Prostate gland (tissue), 2 donors: ENCODE results near the gene MTAP.

Source experiments
- CTCF ChIP-seq, 4 experiments: fragments of 200-600 bp in 2 of 4; fragments of 450-650 bp in 2 of 4; sonication (generic) in 2 of 4; IDR thresholded peaks; 1 replicate in 3 of 4; 2 replicates in 1 of 4; pipeline ENCODE4 v1.5.1; 2016 to 2019; ENCODE audit warnings: antibody characterized with exemption in 4 of 4, mild to moderate bottlenecking in 2 of 4, moderate library complexity in 2 of 4
- POLR2A ChIP-seq: fragments of 450-650 bp; IDR thresholded peaks from one replicate; pipeline ENCODE4 v1.6.1; 2016; ENCODE audit warnings: antibody characterized with exemption, mild to moderate bottlenecking

DNA sequence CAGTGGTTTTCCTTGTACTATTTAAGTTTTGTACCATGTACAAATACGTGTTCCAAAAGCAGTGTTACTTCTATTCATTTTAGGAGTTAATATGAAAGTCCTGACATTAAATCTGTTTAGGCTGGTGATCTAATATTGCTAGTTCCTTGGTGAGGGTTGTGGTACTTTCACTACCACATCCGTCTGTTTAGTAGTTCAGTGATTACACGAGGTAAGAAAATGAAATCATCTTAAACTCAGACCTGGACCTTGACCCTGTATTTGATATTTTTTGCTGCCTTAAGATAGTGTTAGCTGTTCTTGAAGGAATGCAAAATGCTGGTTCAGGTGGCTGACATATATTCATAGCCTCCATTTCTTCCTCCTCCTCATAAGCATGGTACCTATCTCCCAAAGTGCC lies 50.3 kb downstream of the MTAP start:
- no peak for TF ChIP-seq POLR2A
- TF ChIP-seq CTCF (IDR thresholded peaks at IDR 0.05): no peak
